Measurements from ENCODE around the gene SNAPC4. TPM values are rescaled to one million over a fixed set of nuclear protein-coding genes. Genes with fewer than 3 reads are reported as not detected.

The SNAPC4 gene
- total and polyA plus RNA-seq, 9 of the 15 experiments (the other 6 are each of a cell fraction or from before 2014, with no cell fraction given) = 0.21 to 21.8 (median 8.8) TPM

DNA sequence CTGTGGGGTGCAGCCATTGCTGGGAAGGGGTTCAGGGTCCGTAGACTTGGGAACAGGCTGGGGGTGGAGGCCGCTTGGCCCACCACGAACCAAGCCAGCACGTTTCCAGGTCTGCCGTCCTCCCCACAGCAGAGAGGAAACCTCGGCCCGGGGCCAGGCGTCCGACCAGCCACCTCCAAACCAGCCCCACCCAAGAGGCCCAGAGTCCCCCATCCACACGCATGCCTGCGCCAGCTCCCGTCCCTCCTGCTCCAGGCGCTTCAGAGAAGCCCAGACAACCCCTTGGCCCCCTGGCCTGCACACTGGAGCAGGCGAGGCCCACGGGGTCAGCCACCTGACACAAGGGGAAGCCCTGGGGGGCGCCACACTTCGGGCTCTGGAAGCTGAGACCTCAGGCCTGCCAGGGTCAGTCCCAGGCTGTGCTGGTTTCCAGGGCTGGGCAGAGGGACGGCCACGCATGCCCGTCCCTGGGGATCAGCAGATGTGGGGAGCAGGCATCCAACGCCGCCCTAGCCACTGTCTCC is 42.7 kb downstream of the SNAPC4 start:
- no TSS peak for BruUV-seq (replicated peaks)
- Histone ChIP-seq H3K4me3 (no peak overlapping the region), H3K9me3 (replicated peaks; ENCODE audit: control insufficient read depth, insufficient read depth, low read depth, low read length) (no peaks in the 10 kb centered on the region), H4K20me1 (replicated peaks; ENCODE audit: control insufficient read depth, insufficient read depth, low read length) (no peaks in the 10 kb centered on the region; the same call in 1 of the 2 replicates), H3K4me1 (replicated peaks in 1 of 2; ENCODE audit: control insufficient read depth in 2 of 2, insufficient read depth in 2 of 2, low read length in 2 of 2) (peaks cover 0 to 94% of the 10 kb centered on the region in 2 experiments; a peak in 4 of 5 replicates), H3K27ac (ENCODE audit: extremely low read depth, low read depth, low read length) (no peak overlapping the region), H2AFZ (ENCODE audit: low read depth, low read length) (no peak overlapping the region), H3K9me1 (ENCODE audit: control insufficient read depth, insufficient read depth, low read length) (no peaks in the 10 kb centered on the region), H3K36me3 (ENCODE audit: control insufficient read depth, insufficient read depth, low read length) (0 out of 3 replicates have a peak, but pooled peaks cover 5% of the 10 kb centered on the region), H3K27me3 (ENCODE audit: control insufficient read depth in 2 of 2, insufficient read depth in 2 of 2, low read length in 2 of 2) (no peaks in the 10 kb centered on the region), H3K79me2 (ENCODE audit: control insufficient read depth, insufficient read depth, low read length) (no peaks in the 10 kb centered on the region), H3K4me2 (ENCODE audit: insufficient read depth, low read length) (no peak overlapping the region), H3K9ac (ENCODE audit: insufficient read depth in 1 of 2, low read depth in 2 of 2, low read length in 2 of 2) (peak overlapping the region in 1 of 2 experiments; percentile 71; a peak in 1 of 4 replicates)
- TF ChIP-seq RFX1 (IDR thresholded peaks at IDR 0.05) (no peak), POLR2G (IDR thresholded peaks at IDR 0.05; ENCODE audit: low read depth, low read length) (0 out of 2 replicates have a peak, but pooled peaks have one; percentile 5), TCF7L2 (IDR thresholded peaks at IDR 0.05; ENCODE audit: low read depth, low read length) (no peak)
- ChIA-PET POLR2A (interaction anchor here (1.8 kb wide), 1 partner anchor 10 kb away, joined by 4 read pairs; no protein-coding TSS in a partner anchor), CTCF (ENCODE audit: low intra/inter-chr PET ratio) (no interaction called here)
- ATAC-seq (no peak), DNase-seq (ENCODE audit: extremely low read depth in 1 of 4, low spot score in 3 of 4) (no peak), FAIRE-seq (no peak)
- intact Hi-C loops (cut with micrococcal nuclease) = no loop called here
- in situ Hi-C loops (cut with MboI) = no loop called here
- WGBS (ENCODE audit: insufficient coverage, low coverage, missing lambda C conversion rate) = 87% methylated on average over 9 of the region's 22 CpGs
